H1 (cell line): ENCODE results near the gene CHCHD3. TPM values are rescaled to one million over a fixed set of nuclear protein-coding genes. Genes with fewer than 3 reads are reported as not detected.

Experiments used
- CTCF ChIA-PET: fragments of 300-600 bp; sonication (Branson Sonifier 250); formaldehyde crosslinking; loops from one replicate; lab custom pipeline; 2021; ENCODE audit not compliant: partially characterized antibody; lab: Charles Lee
- POLR2A ChIA-PET: fragments of 300-600 bp; sonication (Branson Sonifier 250); formaldehyde crosslinking; loops from one replicate; lab custom pipeline; 2021; ENCODE audit warnings: inconsistent platforms; ENCODE audit not compliant: partially characterized antibody; lab: Charles Lee
- DNase-seq, 2 experiments: peaks; one replicate each; pipeline versions ENCODE4 v3.0.0 to v3.0.0-alpha.2; 2010 to 2022; ENCODE audit warnings: low spot score in 2 of 2, low read depth in 1 of 2, mixed read lengths in 1 of 2
- FAIRE-seq: peaks from 2 replicates; lab custom pipeline; 2011; peaks lifted over from hg19 to GRCh38; lab: Jason Lieb, UNC
- H2AFZ ChIP-seq: 2 replicates; pipeline ENCODE4 v1.8.1; 2012; ENCODE audit warnings: low read length, inconsistent platforms
- H2AK5ac ChIP-seq: 2 replicates; pipeline ENCODE4 v1.6.1; 2013; ENCODE audit warnings: low read depth, low read length
- H2BK120ac ChIP-seq: replicated peaks from 2 replicates; pipeline ENCODE3; 2013; ENCODE audit warnings: low read depth, low read length, inconsistent platforms
- H2BK12ac ChIP-seq: 2 replicates; pipeline ENCODE4 v1.6.1; 2013; ENCODE audit warnings: low read depth, low read length
- H2BK15ac ChIP-seq: 2 replicates; pipeline ENCODE4 v1.6.1; 2013; ENCODE audit warnings: low read length
- H2BK20ac ChIP-seq: 2 replicates; pipeline ENCODE4 v1.6.1; 2013; ENCODE audit warnings: low read length
- H2BK5ac ChIP-seq: 2 replicates; pipeline ENCODE4 v1.6.1; 2013; ENCODE audit warnings: low read depth, low read length
- H3K14ac ChIP-seq: 2 replicates; pipeline ENCODE4 v1.6.1; 2013; ENCODE audit warnings: inconsistent platforms; ENCODE audit not compliant: insufficient read length
- H3K18ac ChIP-seq: 2 replicates; pipeline ENCODE4 v1.6.1; 2013; ENCODE audit warnings: low read length; ENCODE audit errors: extremely low read depth
- H3K23ac ChIP-seq: 2 replicates; pipeline ENCODE4 v1.6.1; 2013; ENCODE audit warnings: inconsistent platforms; ENCODE audit not compliant: insufficient read length
- H3K23me2 ChIP-seq: 2 replicates; pipeline ENCODE4 v1.6.1; 2013; ENCODE audit warnings: low read depth, low read length
- H3K27ac ChIP-seq: 2 replicates; pipeline ENCODE4 v1.6.1; 2011; ENCODE audit warnings: low read depth, low read length, inconsistent platforms
- H3K27me3 ChIP-seq, 4 experiments: replicated peaks in 1 of 4; 1 replicate in 1 of 4; 2 replicates in 3 of 4; pipeline versions ENCODE4 v1.6.1 to v1.8.1; 2011 to 2013; ENCODE audit warnings: low read length in 3 of 4, mild to moderate bottlenecking in 3 of 4, inconsistent platforms in 2 of 4, mixed read lengths in 2 of 4, moderate library complexity in 1 of 4; ENCODE audit not compliant: control insufficient read depth in 3 of 4, insufficient read depth in 3 of 4; ENCODE audit errors: extremely low read depth in 1 of 4
- H3K36me3 ChIP-seq, 4 experiments: 2 replicates each; pipeline versions ENCODE4 v1.6.1 to v1.8.1; 2011 to 2013; ENCODE audit warnings: mild to moderate bottlenecking in 4 of 4, low read length in 3 of 4, moderate library complexity in 2 of 4, control low read depth in 1 of 4, inconsistent platforms in 1 of 4; ENCODE audit not compliant: insufficient read depth in 4 of 4, control insufficient read depth in 2 of 4
- H3K4ac ChIP-seq: replicated peaks from 2 replicates; pipeline ENCODE3; 2013; ENCODE audit warnings: low read length, low read depth, mixed read lengths, inconsistent platforms; ENCODE audit not compliant: insufficient read length
- H3K4me1 ChIP-seq, 4 experiments: replicated peaks in 1 of 4; 1 replicate in 1 of 4; 2 replicates in 3 of 4; pipeline versions ENCODE4 v1.6.1 to v1.8.1; 2011 to 2013; ENCODE audit warnings: low read length in 3 of 4, inconsistent platforms in 2 of 4, mixed read lengths in 1 of 4; ENCODE audit not compliant: insufficient read depth in 4 of 4, control insufficient read depth in 3 of 4
- H3K4me2 ChIP-seq, 2 experiments: 2 replicates each; pipeline versions ENCODE4 v1.6.1 to v1.8.1; 2011 to 2013; ENCODE audit warnings: low read depth in 2 of 2, low read length in 2 of 2, control low read depth in 1 of 2, inconsistent platforms in 1 of 2, mild to moderate bottlenecking in 1 of 2; ENCODE audit not compliant: insufficient read depth in 1 of 2
- H3K4me3 ChIP-seq, 4 experiments: fragments of 200-600, 300-600 bp in 1 of 4; sonication (generic), shearing (Covaris generic), sonication (Bioruptor Twin) in 1 of 4; 2 replicates each; pipeline versions ENCODE4 v1.5.1 to v1.8.1; 2011 to 2016; ENCODE audit warnings: low read length in 4 of 4, low read depth in 3 of 4, control low read depth in 2 of 4, inconsistent platforms in 2 of 4, mild to moderate bottlenecking in 2 of 4, mixed read lengths in 1 of 4, moderate library complexity in 1 of 4; ENCODE audit not compliant: insufficient read depth in 2 of 4; ENCODE audit errors: extremely low read depth in 1 of 4
- H3K56ac ChIP-seq: replicated peaks from 2 replicates; pipeline ENCODE3; 2013; ENCODE audit warnings: low read depth, mild to moderate bottlenecking, mixed read lengths, low read length, inconsistent platforms; ENCODE audit not compliant: insufficient read length
- H3K79me1 ChIP-seq: 2 replicates; pipeline ENCODE4 v1.6.1; 2013; ENCODE audit warnings: low read depth, low read length, control low read depth
- H3K79me2 ChIP-seq, 2 experiments: 2 replicates each; pipeline versions ENCODE4 v1.6.1 to v1.8.1; 2012 to 2013; ENCODE audit warnings: low read length in 2 of 2, mild to moderate bottlenecking in 2 of 2, inconsistent platforms in 1 of 2; ENCODE audit not compliant: insufficient read depth in 2 of 2, control insufficient read depth in 1 of 2
- H3K9ac ChIP-seq, 4 experiments: replicated peaks in 1 of 4; 1 replicate in 1 of 4; 2 replicates in 3 of 4; pipeline versions ENCODE4 v1.6.1 to v1.8.1; 2011 to 2013; ENCODE audit warnings: low read depth in 3 of 4, low read length in 3 of 4, control low read depth in 2 of 4, mild to moderate bottlenecking in 2 of 4, moderate library complexity in 2 of 4, inconsistent platforms in 1 of 4; ENCODE audit errors: extremely low read depth in 1 of 4
- H3K9me3 ChIP-seq, 2 experiments: 2 replicates each; pipeline versions ENCODE4 v1.6.1 to v1.8.1; 2012 to 2013; ENCODE audit warnings: mild to moderate bottlenecking in 2 of 2, moderate library complexity in 2 of 2, control low read depth in 1 of 2, inconsistent platforms in 1 of 2, low read depth in 1 of 2, low read length in 1 of 2, mixed read lengths in 1 of 2; ENCODE audit not compliant: insufficient read depth in 2 of 2
- H4K20me1 ChIP-seq, 2 experiments: replicated peaks in 1 of 2; 2 replicates each; pipeline versions ENCODE3 to v1.8.1; 2011 to 2013; ENCODE audit warnings: inconsistent platforms in 2 of 2, low read length in 2 of 2, mild to moderate bottlenecking in 1 of 2; ENCODE audit not compliant: insufficient read depth in 2 of 2, control insufficient read depth in 1 of 2
- H4K5ac ChIP-seq: 2 replicates; pipeline ENCODE4 v1.6.1; 2013; ENCODE audit warnings: low read length, low read depth, mixed read lengths, inconsistent platforms; ENCODE audit not compliant: insufficient read length
- H4K8ac ChIP-seq: 2 replicates; pipeline ENCODE4 v1.8.0; 2013; ENCODE audit warnings: mild to moderate bottlenecking, moderate library complexity, low read length, inconsistent platforms; ENCODE audit not compliant: insufficient read depth; ENCODE audit errors: extremely low read depth
- H4K91ac ChIP-seq: replicated peaks from 2 replicates; pipeline ENCODE3; 2013; ENCODE audit warnings: low read length, mixed read lengths, inconsistent platforms; ENCODE audit not compliant: insufficient read length
- BACH1 ChIP-seq: IDR thresholded peaks from 2 replicates; pipeline ENCODE4 v1.6.1; 2012; ENCODE audit warnings: low read length, improper control_type of control experiment
- BCL11A ChIP-seq, 2 experiments: IDR thresholded peaks; one replicate each; pipeline ENCODE4 v1.6.1; 2011; ENCODE audit warnings: low read depth in 2 of 2, low read length in 2 of 2, mild to moderate bottlenecking in 2 of 2
- CEBPB ChIP-seq: IDR thresholded peaks from 2 replicates; pipeline ENCODE4 v1.6.1; 2012; ENCODE audit warnings: low read depth, low read length
- CTCF ChIP-seq, 3 experiments: IDR thresholded peaks; 1 replicate in 2 of 3; 2 replicates in 1 of 3; pipeline versions ENCODE4 v1.5.1 to v1.6.1; 2011; ENCODE audit warnings: low read length in 3 of 3, mild to moderate bottlenecking in 3 of 3, inconsistent platforms in 2 of 3, low read depth in 1 of 3, moderate library complexity in 1 of 3; ENCODE audit not compliant: insufficient read depth in 1 of 3; ENCODE audit errors: control extremely low read depth in 1 of 3
- EZH2 ChIP-seq: fragments of 200-600 bp; sonication (generic); IDR thresholded peaks from 2 replicates; pipeline ENCODE4 v1.7.1; 2012; ENCODE audit warnings: low read depth, mild to moderate bottlenecking, moderate library complexity, low read length, inconsistent platforms; ENCODE audit not compliant: severe bottlenecking
- NRF1 ChIP-seq: IDR thresholded peaks from 2 replicates; pipeline ENCODE4 v1.6.1; 2011; ENCODE audit warnings: mild to moderate bottlenecking, low read depth, low read length, improper control_type of control experiment
- PHF8 ChIP-seq: fragments of 200-600 bp; sonication (generic); conservative IDR thresholded peaks from 2 replicates; pipeline ENCODE4 v1.7.1; 2012; ENCODE audit warnings: low read depth, mild to moderate bottlenecking, inconsistent platforms, low read length, moderate library complexity
- SIRT6 ChIP-seq: IDR thresholded peaks from one replicate; pipeline ENCODE4 v1.7.1; 2012; ENCODE audit warnings: low read length, inconsistent platforms
- SP1 ChIP-seq: IDR thresholded peaks from 2 replicates; pipeline ENCODE4 v1.6.1; 2011; ENCODE audit warnings: low read depth, low read length
- TAF1 ChIP-seq: IDR thresholded peaks from 2 replicates; pipeline ENCODE4 v1.6.1; 2011; ENCODE audit warnings: mild to moderate bottlenecking, low read depth, low read length
- WGBS, 2 experiments: shearing (Covaris generic) in 1 of 2; methylation state at CpG; one replicate each; pipeline versions ENCODE4 v1.1.6 to v1.1.7; 2013 to 2015; ENCODE audit warnings: low lambda C conversion rate in 2 of 2, mixed read lengths in 2 of 2, inconsistent platforms in 1 of 2, low coverage in 1 of 2, missing lambda C conversion rate in 1 of 2; ENCODE audit not compliant: insufficient replicate concordance in 2 of 2, insufficient coverage in 1 of 2, insufficient read length in 1 of 2; ENCODE audit errors: extremely low coverage in 1 of 2, missing lambda C conversion rate in 1 of 2; 5-methylcytosine and 5-hydroxymethylcytosine counted together
- polyA plus RNA-seq, 7 experiments: library from polyadenylated mRNA; depleted of rRNA in 3 of 7; stranded (reverse) in 5 of 7; unstranded in 2 of 7; fragments of >200 nt in 5 of 7; fragments of 200-250 nt in 2 of 7; gene quantifications; 1 replicate in 5 of 7; 2 replicates in 1 of 7; 4 replicates in 1 of 7; pipeline versions ENCODE4 v1.2.1 to v1.2.3, GENCODE V29; 2011 to 2013; ENCODE audit warnings: missing spikeins in 2 of 7, mixed read lengths in 2 of 7
- total RNA-seq: library from RNA; stranded (reverse); fragmentation: NEBNext Ultra II Directional; extraction: Animal tissue kit (Norgen Biotek cat#: 25700); gene quantifications from 2 replicates; pipeline ENCODE4 v1.2.1, GENCODE V29; 2021

The CHCHD3 gene
- total and polyA plus RNA-seq, 2 of the 8 experiments (the other 6 are each of a cell fraction or from before 2014, with no cell fraction given): 42.9 to 137 TPM

GRCh38 chr7:132941428-132941827, 140.5 kb downstream of the CHCHD3 start:
- Histone ChIP-seq H2BK5ac (no peak overlapping the region), H3K36me3 (no peaks in the 10 kb centered on the region), H3K4me3 (no peak overlapping the region), H3K4me1 (no peaks in the 10 kb centered on the region), H3K27ac (no peak overlapping the region), H3K27me3 (no peaks in the 10 kb centered on the region), H2BK20ac (no peak overlapping the region), H4K91ac (no peak overlapping the region), H2AFZ (no peak overlapping the region), H2BK15ac (no peak overlapping the region), H3K79me1 (no peaks in the 10 kb centered on the region), H3K23ac (no peak overlapping the region), H2AK5ac (no peak overlapping the region), H3K9ac (no peak overlapping the region), H3K18ac (no peak overlapping the region), H3K9me3 (no peaks in the 10 kb centered on the region), H2BK120ac (no peak overlapping the region), H3K56ac (no peak overlapping the region), H2BK12ac (no peak overlapping the region), H4K20me1 (peaks cover 0 to 2% of the 10 kb centered on the region in 2 experiments), H3K79me2 (peaks cover 0 to 14% of the 10 kb centered on the region in 2 experiments; a peak in 1 of 4 replicates), H3K14ac (no peak overlapping the region), H3K4me2 (no peak overlapping the region), H3K4ac (no peak overlapping the region), H4K8ac (no peak overlapping the region), H4K5ac (no peak overlapping the region), H3K23me2 (no peaks in the 10 kb centered on the region)
- TF ChIP-seq EZH2 (no peak), PHF8 (no peak), TAF1 (no peak), SP1 (no peak), SIRT6 (no peak), BACH1 (no peak), BCL11A (IDR thresholded peaks at IDR 0.05; ENCODE audit: low read depth in 2 of 2, low read length in 2 of 2) (no peak), CTCF (IDR thresholded peaks at IDR 0.05; ENCODE audit: control extremely low read depth in 1 of 3, insufficient read depth in 1 of 3, low read depth in 1 of 3, low read length in 3 of 3) (no peak), CEBPB (no peak), NRF1 (no peak)
- no peak for FAIRE-seq
- ChIA-PET POLR2A (no interaction called here), CTCF (interaction anchor here (1.3 kb wide), 1 partner anchor 10 kb away, joined by 4 read pairs; no protein-coding TSS in a partner anchor)
- WGBS, 2 experiments: 94% methylated on average over 4 of the region's 4 CpGs; no CpG with 5 or more reads in 1 of the 2 experiments
- no peak for DNase-seq
